Epidermal melanocyte (primary cell): ENCODE measurements around the gene EOLA2.
"Not testable (repeated sequence)": the region's sequence is repeated elsewhere in the genome, so short reads cannot be mapped to it uniquely, and the experiment has no call there.

Source experiments
- DNase-seq: peaks from one replicate; pipeline ENCODE4 v3.0.0; 2011; ENCODE audit warnings: low spot score; ENCODE audit not compliant: insufficient read length

EOLA2 gene

DNA sequence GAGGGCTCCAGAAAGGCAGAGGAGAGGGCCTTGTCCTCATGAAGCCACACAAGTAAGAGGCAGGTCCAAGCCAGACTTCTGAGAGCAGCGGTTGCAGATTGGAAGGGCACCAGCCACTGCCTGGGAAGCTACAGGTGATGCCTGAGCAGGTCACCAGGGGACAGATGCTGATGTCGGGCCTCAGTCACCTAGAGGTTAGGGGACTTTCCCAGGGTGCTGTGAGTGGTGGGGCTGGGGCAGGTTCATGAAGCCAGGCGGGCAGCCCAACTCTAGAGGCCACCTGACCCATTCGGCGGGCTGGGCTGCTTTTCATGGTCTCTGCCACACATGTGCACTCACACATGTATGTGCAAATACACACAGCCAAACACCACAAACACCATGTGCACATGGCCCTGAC, 5.3 kb downstream of the EOLA2 start:
- DNase-seq, result not testable (repeated sequence)

DNA sequence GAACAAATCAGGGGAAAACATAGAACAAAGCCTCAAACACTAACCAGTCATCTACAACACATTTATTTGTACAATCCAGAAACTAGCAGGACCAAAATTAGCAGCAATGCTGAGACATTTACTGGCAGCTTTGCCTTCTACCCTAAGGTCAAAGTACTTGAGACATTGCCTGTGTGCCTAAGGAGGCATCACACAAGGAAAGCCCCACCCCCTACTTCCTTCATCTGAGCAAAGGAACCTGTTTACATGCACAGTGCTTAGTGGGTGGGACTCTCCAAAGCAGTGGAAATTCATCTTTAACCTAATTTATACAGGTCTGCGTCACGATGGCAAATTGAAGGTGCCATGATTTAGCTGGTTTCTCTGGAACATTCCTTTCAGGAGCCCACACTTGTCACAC, 6.1 kb downstream of the EOLA2 start:
- not testable (repeated sequence) for DNase-seq

DNA sequence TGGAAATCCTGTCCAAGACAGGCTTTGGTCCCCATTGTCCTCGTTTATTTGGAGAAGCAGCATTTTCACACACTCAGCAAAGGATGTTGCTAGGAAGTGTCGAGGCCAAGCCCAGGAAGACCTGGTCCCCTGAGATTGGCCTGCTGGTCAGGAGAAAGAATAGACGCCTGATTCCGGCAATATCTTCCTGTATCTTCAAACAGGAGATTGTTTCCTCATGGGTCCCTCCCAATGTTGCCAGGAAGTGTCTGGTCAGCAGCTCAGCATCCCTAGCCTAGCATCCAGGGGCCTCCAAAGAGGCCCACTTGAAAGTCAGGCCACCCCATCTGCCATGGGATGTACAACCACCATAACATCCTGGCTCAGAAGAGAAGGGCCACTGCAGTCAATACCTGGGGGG, 6.9 kb downstream of the EOLA2 start:
- not testable (repeated sequence) for DNase-seq

- DNase-seq, result not testable (repeated sequence)
These were observed 8.9 kb downstream of the EOLA2 start, which contains the start of gene HSFX4 for GRCh38 chrX:149929400-149929799. HSFX4 (plus strand) TSS chrX:149929573; CDS start chrX:149929645, 72 bp downstream.

- DNase-seq, result not testable (repeated sequence)
These were observed 9.7 kb downstream of the EOLA2 start for GRCh38 chrX:149928635-149929034.

- DNase-seq, result not testable (repeated sequence)
These were observed 10.4 kb downstream of the EOLA2 start for GRCh38 chrX:149927964-149928258.

- not testable (repeated sequence) for DNase-seq
These were observed 10.9 kb downstream of the EOLA2 start for GRCh38 chrX:149927245-149927963.

- not testable (repeated sequence) for DNase-seq
These were observed 13.9 kb downstream of the EOLA2 start for GRCh38 chrX:149924434-149924833.

GRCh38 chrX:149923836-149924235, 14.5 kb downstream of the EOLA2 start:
- not testable (repeated sequence) for DNase-seq

DNA sequence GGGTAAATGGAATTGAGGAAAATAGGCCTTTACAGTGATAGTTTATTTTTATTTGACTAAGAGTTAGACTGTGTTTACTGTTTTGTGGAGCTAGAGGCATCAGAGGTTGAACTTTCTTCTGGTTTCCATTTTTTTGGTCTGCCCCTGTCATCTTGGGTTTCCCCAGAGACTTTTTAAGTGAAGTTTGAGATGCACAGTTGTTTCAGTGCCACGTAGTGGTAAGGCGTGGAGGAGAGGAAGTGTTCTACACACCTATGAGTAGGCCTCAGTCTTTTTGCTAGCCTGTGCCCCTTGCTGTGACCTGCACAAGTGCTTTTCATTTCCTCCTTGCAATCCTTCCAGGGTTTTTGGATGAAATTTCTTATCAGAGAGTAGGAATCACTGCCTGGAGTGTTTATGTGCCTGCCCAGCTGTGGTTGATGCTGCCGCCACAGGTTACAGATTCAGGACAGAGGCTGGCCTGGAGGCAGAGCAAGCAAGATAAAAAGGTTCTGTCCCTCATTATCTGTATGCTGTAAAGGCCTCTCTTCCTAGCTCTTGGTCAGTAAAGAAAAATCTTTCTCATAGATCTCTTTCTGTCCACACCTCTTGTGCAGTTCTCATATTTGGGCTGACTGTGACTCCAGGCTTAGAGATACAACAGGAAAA, 21.4 kb downstream of the EOLA2 start:
- DNase-seq, result peak; percentile 11

DNA sequence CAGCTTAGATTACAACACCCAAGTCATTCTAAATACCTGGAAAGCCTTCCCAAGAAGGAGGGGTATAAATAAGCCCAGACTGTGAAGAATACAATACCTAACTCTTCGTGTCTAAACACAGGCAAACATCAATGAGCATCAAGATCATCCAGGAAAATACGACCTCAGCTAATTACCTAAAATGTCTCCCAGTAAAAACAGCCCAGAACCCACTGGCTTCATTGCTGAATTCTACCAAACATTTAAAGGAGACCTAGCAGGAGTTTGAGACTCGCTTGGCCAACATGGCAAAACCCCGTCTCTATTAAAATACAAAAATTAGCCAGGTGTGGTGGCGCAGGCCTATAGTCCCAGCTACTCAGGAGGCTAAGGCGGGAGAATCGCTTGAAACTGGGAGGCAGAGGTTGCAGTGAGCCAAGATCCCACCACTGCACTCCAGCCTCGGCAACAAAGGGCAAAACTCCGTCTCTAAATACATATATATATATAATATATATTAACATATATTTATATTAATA, 28.1 kb downstream of the EOLA2 start:
- no peak for DNase-seq

DNA sequence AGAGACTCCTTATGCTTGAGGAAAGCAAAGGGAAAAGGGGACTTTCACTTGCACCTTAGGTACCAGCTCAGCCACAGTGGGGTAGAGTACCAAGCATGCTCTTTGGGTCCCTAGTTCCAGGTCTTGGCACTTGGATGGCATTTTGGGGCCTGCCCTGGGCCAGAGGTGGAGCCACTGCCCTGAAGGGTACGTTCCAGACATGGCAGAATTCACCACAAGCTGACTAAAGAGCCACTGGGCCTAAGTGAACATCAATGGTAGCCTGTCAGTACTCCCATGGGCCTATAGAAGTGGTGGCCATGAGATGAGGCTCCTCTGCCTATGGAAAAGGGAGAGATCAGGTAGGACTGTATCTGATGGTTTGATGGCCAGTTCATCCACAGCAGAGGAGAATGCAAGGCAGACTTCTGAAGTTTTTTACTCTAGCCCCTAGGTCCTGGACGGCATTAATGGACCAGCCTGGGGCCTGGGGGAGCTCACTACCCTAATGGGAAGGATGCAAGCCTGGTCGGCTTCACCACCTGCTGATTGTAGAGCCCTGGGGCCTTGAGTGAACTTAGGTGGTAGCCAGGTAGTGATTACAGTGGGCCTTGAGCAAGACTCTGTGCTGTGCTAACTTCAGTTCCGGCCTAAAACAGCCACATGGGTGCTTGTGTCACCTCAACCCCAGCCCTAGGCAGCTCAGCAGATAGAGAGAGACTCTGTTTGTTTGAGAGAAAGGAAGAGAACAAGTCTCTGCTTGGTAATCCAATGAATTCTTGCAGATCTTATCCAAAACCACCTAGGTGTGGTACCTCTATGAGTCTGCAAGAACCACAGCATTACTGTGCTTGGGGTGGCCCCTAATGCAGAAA, 28.7 kb downstream of the EOLA2 start:
- no peak for DNase-seq

DNA sequence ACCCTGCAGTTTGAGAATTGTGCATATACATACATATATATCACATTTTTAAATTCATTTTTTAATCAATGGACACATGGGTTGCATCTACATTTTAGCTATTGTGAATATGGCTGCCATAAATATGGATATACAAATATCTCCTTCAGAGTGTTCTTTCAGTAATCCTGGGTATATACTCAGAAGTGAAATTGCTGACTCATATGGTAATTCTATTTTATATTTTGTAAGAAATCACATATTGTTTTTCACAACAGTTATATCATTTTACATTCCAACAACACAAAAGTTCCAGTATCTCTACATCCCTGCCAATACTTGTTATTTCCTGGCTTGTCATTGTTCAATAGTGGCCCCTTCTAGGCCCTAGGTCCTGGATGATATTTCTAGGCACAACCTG, 29.6 kb downstream of the EOLA2 start:
- no peak for DNase-seq

DNA sequence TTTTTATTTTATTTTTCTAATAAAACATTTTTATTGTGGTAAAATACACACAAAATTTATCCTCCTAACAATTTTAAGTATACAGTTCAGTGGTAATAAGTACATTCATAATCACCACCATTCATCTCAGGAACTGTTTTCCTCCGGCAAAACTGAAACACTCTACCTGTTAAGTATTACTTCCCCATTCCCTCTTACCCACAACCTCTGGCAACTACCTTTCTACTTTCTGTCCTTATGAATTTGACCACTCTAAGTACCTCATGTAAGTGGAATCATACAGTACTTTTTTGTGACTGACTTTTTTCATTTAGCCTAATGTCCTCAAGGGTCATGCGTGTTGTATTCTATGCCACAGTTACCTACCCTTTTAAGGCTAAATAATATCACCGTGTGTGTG, 30.0 kb downstream of the EOLA2 start:
- no peak for DNase-seq

GRCh38 chrX:149903889-149904748, 34.2 kb downstream of the EOLA2 start:
- no peak for DNase-seq

- DNase-seq, result no peak
These were observed 39.7 kb downstream of the EOLA2 start for GRCh38 chrX:149898554-149898953.

DNA sequence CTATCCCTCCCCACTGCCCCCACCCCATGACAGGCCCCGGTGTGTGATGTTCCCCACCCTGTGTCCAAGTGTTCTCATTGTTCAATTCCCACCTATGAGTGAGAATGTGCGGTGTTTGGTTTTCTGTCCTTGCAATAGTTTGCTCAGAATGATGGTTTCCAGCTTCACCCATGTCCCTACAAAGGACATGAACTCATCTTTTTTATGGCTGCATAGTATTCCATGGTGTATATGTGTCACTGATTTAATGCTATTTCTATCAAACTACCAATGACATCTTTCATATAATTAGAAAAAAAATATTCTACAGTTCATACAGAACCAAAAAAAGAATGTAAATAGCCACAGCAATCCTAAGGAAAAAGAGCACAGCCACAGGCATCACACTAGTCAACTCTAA, 47.5 kb downstream of the EOLA2 start:
- DNase-seq, result not testable (repeated sequence)
